Esophagus squamous epithelium (tissue), 4 donors: ENCODE measurements around the gene RNF212.

Source experiments
- CTCF ChIP-seq, 6 experiments: fragments of 450-650 bp in 4 of 6; fragments of 200-600 bp in 2 of 6; sonication (generic) in 2 of 6; IDR thresholded peaks; one replicate each; pipeline ENCODE4 v1.5.1; 2016 to 2019; ENCODE audit warnings: antibody characterized with exemption in 6 of 6, mild to moderate bottlenecking in 4 of 6, moderate library complexity in 4 of 6
- POLR2A ChIP-seq, 4 donors: fragments of 450-650 bp; IDR thresholded peaks; one replicate each; pipeline ENCODE4 v1.6.1; 2017; ENCODE audit warnings: antibody characterized with exemption in 4 of 4, mild to moderate bottlenecking in 4 of 4, moderate library complexity in 3 of 4

GRCh38 chr4:1029529-1029928, 83.8 kb downstream of the RNF212 start:
- TF ChIP-seq CTCF (IDR thresholded peaks at IDR 0.05), result no peak
- TF ChIP-seq POLR2A (IDR thresholded peaks at IDR 0.05), result no peak
